SK-N-MC (cell line): Measurements from ENCODE around the gene MGAT5.

Source experiments
- EZH2 ChIP-seq: fragments of 200-600 bp; sonication (generic); IDR thresholded peaks from one replicate; pipeline ENCODE4 v1.6.1; 2017; ENCODE audit warnings: antibody characterized with exemption
- POLR2AphosphoS5 ChIP-seq: IDR thresholded peaks from 2 replicates; pipeline ENCODE4 v1.6.1; 2012; ENCODE audit warnings: mild to moderate bottlenecking, low read depth, low read length, borderline replicate concordance

DNA sequence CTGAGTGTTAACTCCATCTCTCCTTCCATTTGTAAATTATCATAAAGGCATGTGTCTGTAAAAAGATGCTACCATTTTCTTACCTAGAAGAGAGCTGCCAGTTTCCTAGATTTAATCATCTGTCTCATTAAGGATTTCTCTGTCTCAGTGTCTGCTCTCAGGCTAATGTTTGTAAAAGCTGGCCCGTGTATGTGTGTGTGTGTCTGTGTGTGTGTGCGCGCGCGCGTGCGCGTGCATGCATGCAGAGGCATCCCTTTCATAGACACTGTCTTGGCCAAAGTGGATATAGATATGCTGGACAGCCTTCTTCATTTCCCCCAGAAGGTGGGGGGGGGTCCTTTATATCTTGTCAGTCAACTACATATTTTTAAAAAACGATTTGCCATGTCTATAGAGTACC lies 18.9 kb downstream of the MGAT5 start:
- TF ChIP-seq POLR2AphosphoS5 (no peak), EZH2 (no peak)
